ENCODE data around the gene WARS2.

- TF ChIP-seq CTCF (IDR thresholded peaks at IDR 0.05): no peak
- TF ChIP-seq CBX8 (IDR thresholded peaks at IDR 0.05): no peak
- no peak for TF ChIP-seq RAD21 (conservative IDR thresholded peaks at IDR 0.05 in 1 of 2, IDR thresholded peaks at IDR 0.05 in 1 of 2)
- no peak for TF ChIP-seq RCOR1 (IDR thresholded peaks at IDR 0.05; ENCODE audit: low read depth, low read length)
- no peak for TF ChIP-seq USF2 (IDR thresholded peaks at IDR 0.05)
Measured at GRCh38 chr1:119143706-119144105, 3.3 kb upstream of the WARS2 start.
